Neural cell (in vitro differentiated cells): ENCODE data around the gene GLS. TPM values are rescaled to one million over a fixed set of nuclear protein-coding genes. Genes with fewer than 3 reads are reported as not detected.

Experiments
- H2AFZ ChIP-seq: fragments of 200-600, 300-800 bp; sonication (generic), shearing (Covaris generic); 2 replicates; pipeline ENCODE4 v1.6.0; 2014; ENCODE audit warnings: low read depth, mild to moderate bottlenecking, antibody characterized with exemption, low read length, moderate library complexity
- H3F3A ChIP-seq: fragments of 200-600 bp; shearing (Covaris generic); 2 replicates; pipeline ENCODE4 v1.6.1; 2016; ENCODE audit warnings: mild to moderate bottlenecking, moderate library complexity, mixed read lengths, antibody characterized with exemption, low read length; ENCODE audit not compliant: insufficient read depth, poor library complexity, severe bottlenecking
- H3K27ac ChIP-seq: fragments of 200-600, 300-800 bp; sonication (generic), shearing (Covaris generic); 2 replicates; pipeline ENCODE4 v1.5.1; 2014; ENCODE audit warnings: mild to moderate bottlenecking, low read length, moderate library complexity
- H3K27me3 ChIP-seq: fragments of 300-800, 200-600 bp; sonication (generic), shearing (Covaris generic); 2 replicates; pipeline ENCODE4 v1.6.0; 2014; ENCODE audit warnings: mild to moderate bottlenecking, low read depth, low read length, moderate library complexity; ENCODE audit not compliant: insufficient read depth
- H3K36me3 ChIP-seq: fragments of 300-800, 200-600 bp; sonication (generic), shearing (Covaris generic); 2 replicates; pipeline ENCODE4 v1.5.1; 2014; ENCODE audit warnings: mild to moderate bottlenecking, antibody characterized with exemption, low read length, moderate library complexity; ENCODE audit not compliant: insufficient read depth
- H3K4me2 ChIP-seq: fragments of 300-800, 200-600 bp; sonication (generic), shearing (Covaris generic); 2 replicates; pipeline ENCODE4 v1.6.0; 2014; ENCODE audit warnings: mild to moderate bottlenecking, low read length
- H3K4me3 ChIP-seq: fragments of 300-800, 200-600 bp; sonication (generic), shearing (Covaris generic); 2 replicates; pipeline ENCODE4 v1.5.1; 2014; ENCODE audit warnings: mild to moderate bottlenecking, low read length, moderate library complexity
- H3K79me2 ChIP-seq: fragments of 200-600 bp; shearing (Covaris generic); replicated peaks from 2 replicates; pipeline ENCODE4 v1.6.0; 2014; ENCODE audit warnings: mild to moderate bottlenecking, low read length, moderate library complexity; ENCODE audit not compliant: insufficient read depth
- H3K9ac ChIP-seq: fragments of 300-800, 200-600 bp; sonication (generic), shearing (Covaris generic); 2 replicates; pipeline ENCODE4 v1.6.1; 2016; ENCODE audit warnings: mild to moderate bottlenecking, low read length, mixed read lengths
- H3K9me2 ChIP-seq: fragments of 200-600 bp; shearing (Covaris generic); 2 replicates; pipeline ENCODE4 v1.6.1; 2016; ENCODE audit warnings: mild to moderate bottlenecking, low read length, mixed read lengths; ENCODE audit not compliant: insufficient read depth
- H3K9me3 ChIP-seq: fragments of 200-600, 300-800 bp; sonication (generic), shearing (Covaris generic); 2 replicates; pipeline ENCODE4 v1.6.1; 2016; ENCODE audit warnings: mild to moderate bottlenecking, mixed run types, low read length, moderate library complexity, mixed read lengths
- H4K20me1 ChIP-seq: fragments of 200-600 bp; shearing (Covaris generic); 2 replicates; pipeline ENCODE4 v1.6.1; 2016; ENCODE audit warnings: mild to moderate bottlenecking, mixed run types; ENCODE audit not compliant: insufficient read depth
- CTCF ChIP-seq: fragments of 450-650 bp; IDR thresholded peaks from 2 replicates; pipeline ENCODE4 v1.5.1; 2014; ENCODE audit warnings: antibody characterized with exemption, mild to moderate bottlenecking, moderate library complexity; ENCODE audit not compliant: poor library complexity, severe bottlenecking
- EP300 ChIP-seq: fragments of 450-650 bp; conservative IDR thresholded peaks from 2 replicates; pipeline ENCODE4 v1.6.1; 2014; ENCODE audit warnings: antibody characterized with exemption, mild to moderate bottlenecking, moderate library complexity; ENCODE audit not compliant: poor library complexity, severe bottlenecking
- EZH2 ChIP-seq: fragments of 200-600, 300-800 bp; shearing (Covaris generic), sonication (generic); IDR thresholded peaks from 2 replicates; pipeline ENCODE4 v1.6.1; 2014; ENCODE audit warnings: antibody characterized with exemption, low read length, borderline replicate concordance, mild to moderate bottlenecking; ENCODE audit not compliant: insufficient read depth, poor library complexity, severe bottlenecking
- MXI1 ChIP-seq: fragments of 450-650 bp; conservative IDR thresholded peaks from 2 replicates; pipeline ENCODE4 v1.6.1; 2014; ENCODE audit warnings: antibody characterized with exemption, mild to moderate bottlenecking; ENCODE audit not compliant: poor library complexity, severe bottlenecking
- POLR2AphosphoS5 ChIP-seq: IDR thresholded peaks from 2 replicates; pipeline ENCODE4 v1.6.1; 2012
- RAD21 ChIP-seq: fragments of 450-650 bp; conservative IDR thresholded peaks from 2 replicates; pipeline ENCODE4 v1.6.1; 2014; ENCODE audit warnings: antibody characterized with exemption, mild to moderate bottlenecking, moderate library complexity
- SMC3 ChIP-seq: fragments of 450-650 bp; conservative IDR thresholded peaks from 2 replicates; pipeline ENCODE4 v1.6.1; 2014; ENCODE audit warnings: antibody characterized with exemption, mild to moderate bottlenecking, moderate library complexity; ENCODE audit not compliant: poor library complexity
- TAF1 ChIP-seq: IDR thresholded peaks from 2 replicates; pipeline ENCODE4 v1.6.1; 2012; ENCODE audit warnings: low read depth
- polyA plus RNA-seq: library from polyadenylated mRNA; depleted of rRNA; stranded (reverse); fragments of >200 nt; gene quantifications from 2 replicates; pipeline ENCODE4 v1.2.3, GENCODE V29; 2014
- TF ChIP-seq, protein P1 (sequence below): IDR thresholded peaks from 2 replicates; pipeline ENCODE4 v1.6.1; 2012; ENCODE audit warnings: borderline replicate concordance

GLS gene
- polyA plus RNA-seq, 1 donor from 2014 or later = 90.2 TPM

GRCh38 chr2:191008286-191008685, 127.7 kb downstream of the GLS start:
- Histone ChIP-seq H3K9me2 (no peaks in the 10 kb centered on the region), H3K4me2 (no peak overlapping the region), H4K20me1 (no peaks in the 10 kb centered on the region)

DNA sequence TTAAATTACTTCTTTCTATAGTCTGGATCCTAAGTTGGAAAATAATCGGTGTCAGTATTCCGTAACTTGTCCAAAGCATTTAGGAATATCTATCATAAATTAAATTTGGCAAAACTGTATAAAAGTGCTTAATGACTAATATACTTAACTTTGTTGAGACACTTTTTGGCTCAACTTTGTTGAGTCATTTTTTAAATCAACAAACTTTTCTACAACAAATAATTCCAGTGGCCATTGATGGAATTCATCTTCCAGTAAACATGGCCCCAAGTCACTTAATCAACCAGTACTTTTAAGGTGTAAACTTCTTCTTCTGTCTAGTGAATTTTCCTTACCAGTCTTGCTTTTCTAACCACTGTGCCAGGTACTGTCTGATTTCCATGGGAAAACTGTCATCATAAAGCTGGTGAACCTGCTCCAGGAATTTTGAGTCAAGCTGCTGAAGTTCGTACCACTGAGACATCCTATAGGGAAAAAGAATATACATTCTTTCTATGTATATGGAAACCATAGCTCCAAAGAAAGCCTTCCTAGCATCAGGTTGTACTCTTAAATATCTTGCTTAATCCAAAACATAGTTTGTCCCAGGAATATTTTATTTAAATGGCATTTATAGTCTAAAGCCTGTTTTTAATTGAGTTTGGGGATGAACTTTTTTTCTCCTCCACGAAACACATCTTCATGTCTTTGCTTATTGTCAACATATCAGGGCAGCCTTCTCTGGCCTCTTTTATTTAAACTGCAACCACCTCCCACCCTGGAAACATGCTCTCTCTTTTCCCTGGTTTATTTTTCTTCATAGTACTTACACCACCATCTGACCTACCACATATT, 129.1 kb downstream of the GLS start:
- TF ChIP-seq CTCF (no peak), POLR2AphosphoS5 (no peak), RAD21 (no peak), SMC3 (no peak), EZH2 (no peak), MXI1 (no peak), TAF1 (no peak), EP300 (no peak)
- TF ChIP-seq, protein P1, sequence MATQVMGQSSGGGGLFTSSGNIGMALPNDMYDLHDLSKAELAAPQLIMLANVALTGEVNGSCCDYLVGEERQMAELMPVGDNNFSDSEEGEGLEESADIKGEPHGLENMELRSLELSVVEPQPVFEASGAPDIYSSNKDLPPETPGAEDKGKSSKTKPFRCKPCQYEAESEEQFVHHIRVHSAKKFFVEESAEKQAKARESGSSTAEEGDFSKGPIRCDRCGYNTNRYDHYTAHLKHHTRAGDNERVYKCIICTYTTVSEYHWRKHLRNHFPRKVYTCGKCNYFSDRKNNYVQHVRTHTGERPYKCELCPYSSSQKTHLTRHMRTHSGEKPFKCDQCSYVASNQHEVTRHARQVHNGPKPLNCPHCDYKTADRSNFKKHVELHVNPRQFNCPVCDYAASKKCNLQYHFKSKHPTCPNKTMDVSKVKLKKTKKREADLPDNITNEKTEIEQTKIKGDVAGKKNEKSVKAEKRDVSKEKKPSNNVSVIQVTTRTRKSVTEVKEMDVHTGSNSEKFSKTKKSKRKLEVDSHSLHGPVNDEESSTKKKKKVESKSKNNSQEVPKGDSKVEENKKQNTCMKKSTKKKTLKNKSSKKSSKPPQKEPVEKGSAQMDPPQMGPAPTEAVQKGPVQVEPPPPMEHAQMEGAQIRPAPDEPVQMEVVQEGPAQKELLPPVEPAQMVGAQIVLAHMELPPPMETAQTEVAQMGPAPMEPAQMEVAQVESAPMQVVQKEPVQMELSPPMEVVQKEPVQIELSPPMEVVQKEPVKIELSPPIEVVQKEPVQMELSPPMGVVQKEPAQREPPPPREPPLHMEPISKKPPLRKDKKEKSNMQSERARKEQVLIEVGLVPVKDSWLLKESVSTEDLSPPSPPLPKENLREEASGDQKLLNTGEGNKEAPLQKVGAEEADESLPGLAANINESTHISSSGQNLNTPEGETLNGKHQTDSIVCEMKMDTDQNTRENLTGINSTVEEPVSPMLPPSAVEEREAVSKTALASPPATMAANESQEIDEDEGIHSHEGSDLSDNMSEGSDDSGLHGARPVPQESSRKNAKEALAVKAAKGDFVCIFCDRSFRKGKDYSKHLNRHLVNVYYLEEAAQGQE = no peak
- H3F3A ChIP-seq = no peaks in the 10 kb centered on the region
- H3K4me2 ChIP-seq = no peak overlapping the region

More at GRCh38 chr2:191008286-191008685, 127.7 kb downstream of the GLS start:
- no peaks in the 10 kb centered on the region for H3K9me3 ChIP-seq
- no peak overlapping the region for H3K4me3 ChIP-seq
- no peaks in the 10 kb centered on the region for H3F3A ChIP-seq
- no peak overlapping the region for H2AFZ ChIP-seq
- no peak for TF ChIP-seq EZH2
- H3K36me3 ChIP-seq = no peaks in the 10 kb centered on the region
- no peak overlapping the region for H3K9ac ChIP-seq
- no peaks in the 10 kb centered on the region for H3K27me3 ChIP-seq
- no peak overlapping the region for H3K27ac ChIP-seq
- no peaks in the 10 kb centered on the region for H3K79me2 ChIP-seq

More for the DNA sequence above, 129.1 kb downstream of the GLS start:
- Histone ChIP-seq H4K20me1 (no peaks in the 10 kb centered on the region), H3K9me3 (no peaks in the 10 kb centered on the region), H3K79me2 (no peaks in the 10 kb centered on the region), H2AFZ (no peak overlapping the region), H3K27me3 (no peaks in the 10 kb centered on the region), H3K9ac (no peak overlapping the region), H3K9me2 (no peaks in the 10 kb centered on the region), H3K27ac (no peak overlapping the region), H3K4me3 (no peak overlapping the region), H3K36me3 (no peaks in the 10 kb centered on the region)
